GM13976 (cell line): Measurements from ENCODE around the gene ERI2.

Experiments
- DNase-seq: peaks from one replicate; pipeline ENCODE4 v3.0.0; 2012; ENCODE audit warnings: low spot score
- in situ Hi-C: fragments of 300-500 bp; cut with MboI; formaldehyde crosslinking; loops from one replicate; pipeline ENCODE4 v1.12.0; 2022; ENCODE audit warnings: low sequenced_read_pairs, mixed read lengths, inconsistent platforms; ENCODE audit not compliant: unreplicated experiment
- TF ChIP-seq, protein P1 (sequence below): IDR thresholded peaks from 2 replicates; pipeline ENCODE4 v1.5.1; 2012; ENCODE audit warnings: borderline replicate concordance, mild to moderate bottlenecking; ENCODE audit not compliant: insufficient read depth; ENCODE audit errors: extremely low read depth, missing control alignments, control extremely low read depth

The ERI2 gene

DNA sequence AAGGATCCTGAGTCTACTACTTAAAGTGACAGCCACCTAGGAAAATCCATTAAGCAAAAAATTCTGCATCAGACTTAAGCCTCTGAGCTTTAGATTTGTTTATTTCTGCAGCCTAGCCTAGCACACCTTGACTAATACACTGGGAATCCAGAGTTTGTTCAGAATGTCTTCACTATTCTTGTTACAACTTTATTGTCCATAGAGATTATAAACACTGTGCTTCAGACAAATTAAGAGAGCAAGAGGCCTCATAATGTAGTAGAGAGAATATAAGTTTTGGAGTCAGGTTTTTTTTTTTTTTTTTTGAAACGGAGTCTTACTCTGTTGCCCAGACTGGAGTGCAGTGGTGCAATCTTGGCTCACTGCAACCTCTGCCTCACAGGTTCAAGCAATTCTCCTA, 55.7 kb downstream of the ERI2 start:
- no peak for DNase-seq
- TF ChIP-seq, protein P1, sequence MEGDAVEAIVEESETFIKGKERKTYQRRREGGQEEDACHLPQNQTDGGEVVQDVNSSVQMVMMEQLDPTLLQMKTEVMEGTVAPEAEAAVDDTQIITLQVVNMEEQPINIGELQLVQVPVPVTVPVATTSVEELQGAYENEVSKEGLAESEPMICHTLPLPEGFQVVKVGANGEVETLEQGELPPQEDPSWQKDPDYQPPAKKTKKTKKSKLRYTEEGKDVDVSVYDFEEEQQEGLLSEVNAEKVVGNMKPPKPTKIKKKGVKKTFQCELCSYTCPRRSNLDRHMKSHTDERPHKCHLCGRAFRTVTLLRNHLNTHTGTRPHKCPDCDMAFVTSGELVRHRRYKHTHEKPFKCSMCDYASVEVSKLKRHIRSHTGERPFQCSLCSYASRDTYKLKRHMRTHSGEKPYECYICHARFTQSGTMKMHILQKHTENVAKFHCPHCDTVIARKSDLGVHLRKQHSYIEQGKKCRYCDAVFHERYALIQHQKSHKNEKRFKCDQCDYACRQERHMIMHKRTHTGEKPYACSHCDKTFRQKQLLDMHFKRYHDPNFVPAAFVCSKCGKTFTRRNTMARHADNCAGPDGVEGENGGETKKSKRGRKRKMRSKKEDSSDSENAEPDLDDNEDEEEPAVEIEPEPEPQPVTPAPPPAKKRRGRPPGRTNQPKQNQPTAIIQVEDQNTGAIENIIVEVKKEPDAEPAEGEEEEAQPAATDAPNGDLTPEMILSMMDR = no peak
- in situ Hi-C loops = no loop called here

DNA sequence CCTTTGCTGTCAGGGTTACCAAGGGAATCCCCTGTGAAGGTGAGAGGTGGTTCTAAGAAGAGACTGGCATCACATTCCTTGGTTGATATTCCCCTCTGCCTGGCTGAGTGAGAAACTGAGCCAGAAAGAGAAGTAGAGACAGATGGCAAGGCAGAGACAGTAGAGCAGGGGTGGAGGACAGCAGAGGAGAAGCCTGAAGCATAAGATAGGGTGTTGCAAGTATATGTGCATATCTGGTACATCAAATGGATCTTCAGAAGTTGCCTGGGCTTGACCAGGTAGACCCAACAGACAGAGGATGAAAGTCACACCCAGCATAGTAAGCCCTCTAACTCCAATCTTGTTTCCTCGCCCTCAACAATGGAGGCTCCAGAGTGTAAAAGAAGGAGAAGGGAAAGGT, 56.8 kb downstream of the ERI2 start:
- DNase-seq = no peak
- TF ChIP-seq, protein P1 = no peak
- in situ Hi-C loops = no loop called here

DNA sequence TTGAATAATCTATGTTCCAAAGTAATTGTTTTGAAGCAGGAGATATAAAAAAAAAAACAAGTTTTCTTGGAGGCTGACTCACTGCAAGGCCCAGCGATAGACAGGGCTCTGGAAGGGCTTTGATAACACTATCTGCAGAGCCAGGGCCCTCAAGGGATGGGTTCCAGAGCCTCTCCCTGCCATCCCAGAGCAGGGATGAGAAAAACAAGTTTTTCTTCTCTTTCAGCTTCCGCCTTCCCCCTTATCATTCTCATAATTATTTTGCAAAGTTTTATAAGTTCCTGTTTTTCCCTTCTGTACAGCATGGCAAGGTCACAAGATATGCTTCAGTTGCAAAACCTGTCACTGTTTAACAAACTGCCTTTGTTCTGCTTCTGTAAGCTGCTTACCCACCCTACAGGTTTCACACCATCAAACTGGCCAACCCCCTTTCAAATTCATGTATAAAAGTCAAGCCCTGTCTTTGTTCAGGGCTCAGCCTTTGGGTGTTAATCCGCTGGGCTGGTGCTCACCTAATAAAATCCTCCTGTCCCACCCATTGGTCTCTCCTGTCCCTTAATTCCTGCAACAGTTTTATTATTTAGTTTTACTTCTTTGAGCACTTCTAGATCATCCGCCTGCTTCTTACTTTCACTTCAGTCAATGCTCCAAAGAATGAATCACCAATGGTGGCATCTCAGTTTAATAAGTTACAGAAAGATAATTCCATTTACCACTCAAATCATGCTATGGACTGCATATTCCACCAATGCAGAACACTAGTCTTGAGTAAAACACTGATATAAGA, 59.0 kb downstream of the ERI2 start:
- in situ Hi-C loops = no loop called here
- DNase-seq = no peak
- TF ChIP-seq, protein P1 = no peak

DNA sequence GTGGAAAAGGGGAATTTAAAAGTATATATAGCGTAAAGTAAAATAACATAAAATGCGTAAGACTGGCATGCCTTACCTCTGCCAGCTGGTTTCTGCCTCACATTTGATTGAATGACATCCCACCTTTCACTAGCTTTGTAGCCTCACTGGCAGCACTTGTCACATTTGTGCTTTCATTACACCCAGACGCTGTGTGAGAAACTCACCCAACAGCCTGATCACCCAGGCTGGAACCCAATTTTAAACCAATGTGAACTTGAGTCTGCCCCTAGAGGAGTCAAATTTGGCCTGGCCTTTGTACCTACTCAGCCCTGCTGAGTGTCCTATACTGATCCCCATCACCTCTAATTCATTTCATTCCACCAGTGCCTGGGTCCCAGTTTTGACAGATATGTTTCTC, 59.8 kb downstream of the ERI2 start:
- TF ChIP-seq, protein P1 = no peak
- in situ Hi-C loops = no loop called here
- no peak for DNase-seq
